Brain microvascular endothelial cell (primary cell): ENCODE results near the gene TMEM82.
A peak's percentile ranks its signal among the peaks of the same experiment; 100 is the strongest.

Experiments
- DNase-seq: peaks from one replicate; pipeline ENCODE4 v3.0.0-alpha.2; 2020
- H3K27ac ChIP-seq: fragments of 250-450 bp; sonication (Bioruptor Pico); 2 replicates; pipeline ENCODE4 v1.5.1; 2020; ENCODE audit warnings: mild to moderate bottlenecking, moderate library complexity
- H3K27me3 ChIP-seq: fragments of 250-450 bp; sonication (Bioruptor Pico); replicated peaks from 2 replicates; pipeline ENCODE4 v1.5.1; 2020; ENCODE audit warnings: mild to moderate bottlenecking
- H3K36me3 ChIP-seq: fragments of 250-450 bp; sonication (Bioruptor Pico); replicated peaks from 2 replicates; pipeline ENCODE4 v1.5.1; 2020; ENCODE audit warnings: mild to moderate bottlenecking
- H3K4me3 ChIP-seq: 2 replicates; pipeline ENCODE4 v1.5.1; 2011; ENCODE audit warnings: low read depth, mild to moderate bottlenecking, control low read depth, low read length, moderate library complexity
- CTCF ChIP-seq: IDR thresholded peaks from 2 replicates; pipeline ENCODE4 v1.5.1; 2011; ENCODE audit warnings: low read depth, mild to moderate bottlenecking, moderate library complexity, low read length, control low read depth, inconsistent platforms; ENCODE audit errors: missing control alignments
- in situ Hi-C: cut with HindIII; loops from 2 replicates; pipeline ENCODE4 v1.10.0; 2017; ENCODE audit warnings: low sequenced_read_pairs, low pct_ligation_motif_present

TMEM82 gene

GRCh38 chr1:15777909-15778707 is 35.8 kb downstream of the TMEM82 start:
- TF ChIP-seq CTCF: no peak
- Histone ChIP-seq H3K36me3 (peaks cover 68% of the 10 kb centered on the region), H3K27me3 (no peaks in the 10 kb centered on the region), H3K27ac (no peak overlapping the region), H3K4me3 (no peak overlapping the region)
- in situ Hi-C loops: no loop called here
- DNase-seq: no peak

- TF ChIP-seq CTCF: no peak
- no peaks in the 10 kb centered on the region for H3K27me3 ChIP-seq
- no peak overlapping the region for H3K4me3 ChIP-seq
- H3K36me3 ChIP-seq: peaks cover 31% of the 10 kb centered on the region
- in situ Hi-C loops: no loop called here
- no peak for DNase-seq
- no peak overlapping the region for H3K27ac ChIP-seq
Measured at GRCh38 chr1:15785683-15786082, 43.4 kb downstream of the TMEM82 start.

GRCh38 chr1:15786581-15786980 is 44.3 kb downstream of the TMEM82 start:
- Histone ChIP-seq H3K4me3 (no peak overlapping the region), H3K36me3 (peaks cover 25% of the 10 kb centered on the region), H3K27ac (no peak overlapping the region), H3K27me3 (no peaks in the 10 kb centered on the region)
- in situ Hi-C loops: no loop called here
- no peak for TF ChIP-seq CTCF
- DNase-seq: no peak

GRCh38 chr1:15788624-15789301 is 46.5 kb downstream of the TMEM82 start:
- H3K27me3 ChIP-seq: no peaks in the 10 kb centered on the region
- peaks cover 21% of the 10 kb centered on the region for H3K36me3 ChIP-seq
- H3K4me3 ChIP-seq: no peak overlapping the region
- in situ Hi-C loops: no loop called here
- TF ChIP-seq CTCF: no peak
- DNase-seq: peak; percentile 81
- H3K27ac ChIP-seq: peak overlapping the region; percentile 77

- H3K36me3 ChIP-seq: no peaks in the 10 kb centered on the region
- no peak for DNase-seq
- no peaks in the 10 kb centered on the region for H3K27me3 ChIP-seq
- H3K4me3 ChIP-seq: no peak overlapping the region
- H3K27ac ChIP-seq: peak overlapping the region; percentile 86
- no peak for TF ChIP-seq CTCF
- in situ Hi-C loops: no loop called here
Measured at GRCh38 chr1:15796086-15796462, 53.8 kb downstream of the TMEM82 start.
